Activated T-helper 1 cell treated with anti-CD3 and anti-CD28 coated beads, Interleukin-2, amount 50 U/mL, for 16 hours (primary cell): Measurements from ENCODE around the gene IL15RA.
A peak's percentile ranks its signal among the peaks of the same experiment; 100 is the strongest.

ENCODE experiments used
- DNase-seq, 2 donors: peaks; one replicate each; pipeline ENCODE4 v3.0.0-alpha.2; 2020; ENCODE audit warnings: low read depth in 1 of 2, low spot score in 1 of 2

Gene IL15RA

GRCh38 chr10:5977471-5978229 is at the start of gene IL15RA:
Gene IL15RA, minus strand, starts transcription at chr10:5977543. Its CDS starts 51 bp downstream, at chr10:5977492.
- peak; percentile 57 to 80 for DNase-seq

- DNase-seq: no peak
Measured at GRCh38 chr10:6025683-6026255, 48.4 kb upstream of the IL15RA start.

GRCh38 chr10:6024334-6024682 is 47.0 kb upstream of the IL15RA start:
- no peak for DNase-seq

- DNase-seq: no peak
Measured at GRCh38 chr10:6023661-6024333, 46.5 kb upstream of the IL15RA start.

- DNase-seq: no peak
Measured at GRCh38 chr10:6022660-6023059, 45.3 kb upstream of the IL15RA start.

- no peak for DNase-seq
Measured at GRCh38 chr10:6020826-6021225, 43.5 kb upstream of the IL15RA start.

- DNase-seq: no peak
Measured at GRCh38 chr10:6019796-6020195, 42.5 kb upstream of the IL15RA start.

GRCh38 chr10:6019010-6019782 is 41.9 kb upstream of the IL15RA start:
- no peak for DNase-seq

GRCh38 chr10:6018422-6018821 is 41.1 kb upstream of the IL15RA start:
- DNase-seq: no peak

- no peak for DNase-seq
Measured at GRCh38 chr10:6017781-6018354, 40.5 kb upstream of the IL15RA start.

- peak; percentile 24 to 26 for DNase-seq
Measured at GRCh38 chr10:6014241-6014761, 37.0 kb upstream of the IL15RA start.

GRCh38 chr10:6013413-6014192 is 36.3 kb upstream of the IL15RA start:
- no peak for DNase-seq

GRCh38 chr10:6012121-6012905 is 35.0 kb upstream of the IL15RA start:
- DNase-seq: no peak

- DNase-seq: no peak
Measured at GRCh38 chr10:6011558-6011957, 34.2 kb upstream of the IL15RA start.

GRCh38 chr10:6010569-6010968 is 33.2 kb upstream of the IL15RA start:
- no peak for DNase-seq

- no peak for DNase-seq
Measured at GRCh38 chr10:6009961-6010360, 32.6 kb upstream of the IL15RA start.

- no peak for DNase-seq
Measured at GRCh38 chr10:6009150-6009549, 31.8 kb upstream of the IL15RA start.

- no peak for DNase-seq
Measured at GRCh38 chr10:6008497-6009142, 31.3 kb upstream of the IL15RA start.

GRCh38 chr10:6006991-6007390 is 29.6 kb upstream of the IL15RA start:
- DNase-seq: no peak
